Caco-2 (cell line): ENCODE data around the gene SPARC. TPM values are rescaled to one million over a fixed set of nuclear protein-coding genes. Genes with fewer than 3 reads are reported as not detected.

Source experiments
- BruUV-seq: library from RNA; stranded (reverse); fragments of 400-500 nt; replicated peaks from 2 replicates; lab custom pipeline; 2021; lab: Mats Ljungman, UMichigan
- CTCF ChIA-PET: fragments of 300-600 bp; sonication (Branson Sonifier 250); formaldehyde crosslinking; loops from one replicate; lab custom pipeline; 2022; ENCODE audit warnings: antibody characterized with exemption; lab: Charles Lee
- POLR2A ChIA-PET: fragments of 300-600 bp; sonication (Branson Sonifier 250); formaldehyde crosslinking; loops from one replicate; lab custom pipeline; 2022; ENCODE audit warnings: antibody characterized with exemption; lab: Charles Lee
- DNase-seq, 2 experiments: peaks; one replicate each; pipeline versions ENCODE4 v3.0.0 to v3.0.0-alpha.2; 2020 to 2022
- H3K27me3 ChIP-seq: replicated peaks from 2 replicates; pipeline ENCODE4 v1.6.0; 2011; ENCODE audit warnings: low read length; ENCODE audit not compliant: control insufficient read depth, insufficient read depth
- H3K36me3 ChIP-seq: 2 replicates; pipeline ENCODE4 v1.5.1; 2011; ENCODE audit warnings: low read length; ENCODE audit not compliant: control insufficient read depth, insufficient read depth
- H3K4me1 ChIP-seq: fragments of 250-450 bp; sonication (Bioruptor Pico); 2 replicates; pipeline ENCODE4 v1.5.1; 2020; ENCODE audit warnings: mild to moderate bottlenecking
- H3K4me3 ChIP-seq: 2 replicates; pipeline ENCODE4 v1.5.1; 2011; ENCODE audit warnings: low read depth, mild to moderate bottlenecking, control low read depth, low read length
- H3K9me3 ChIP-seq: fragments of 250-450 bp; sonication (Bioruptor Pico); 2 replicates; pipeline ENCODE4 v1.5.1; 2020; ENCODE audit warnings: mild to moderate bottlenecking, moderate library complexity
- H3K27ac Mint-ChIP-seq: one replicate; pipeline ENCODE4 v1.8.0; 2022; ENCODE audit warnings: mixed read lengths; ENCODE audit not compliant: unreplicated experiment
- H3K27me3 Mint-ChIP-seq: one replicate; pipeline ENCODE4 v1.8.0; 2022; ENCODE audit warnings: mixed read lengths; ENCODE audit not compliant: insufficient read depth, unreplicated experiment
- H3K36me3 Mint-ChIP-seq: one replicate; pipeline ENCODE4 v1.8.0; 2022; ENCODE audit warnings: mild to moderate bottlenecking, mixed read lengths; ENCODE audit not compliant: insufficient read depth, unreplicated experiment
- H3K4me1 Mint-ChIP-seq: one replicate; pipeline ENCODE4 v1.8.0; 2022; ENCODE audit warnings: low read depth, mixed read lengths; ENCODE audit not compliant: unreplicated experiment
- H3K4me3 Mint-ChIP-seq: one replicate; pipeline ENCODE4 v1.8.0; 2022; ENCODE audit warnings: mild to moderate bottlenecking, moderate library complexity, mixed read lengths; ENCODE audit not compliant: unreplicated experiment
- H3K9me3 Mint-ChIP-seq: one replicate; pipeline ENCODE4 v1.8.0; 2022; ENCODE audit warnings: mixed read lengths; ENCODE audit not compliant: unreplicated experiment
- intact Hi-C: fragments of 100-400 bp; cut with micrococcal nuclease; formaldehyde crosslinking; loops from one replicate; pipeline ENCODE4 v1.10.0; 2022; ENCODE audit not compliant: unreplicated experiment
- total RNA-seq: library from RNA; stranded (reverse); gene quantifications from 2 replicates; pipeline ENCODE4 v1.2.3, GENCODE V29; 2022
- TF ChIP-seq, protein P1 (sequence below), 2 experiments: fragments of 200-600 bp in 1 of 2; IDR thresholded peaks; 1 replicate in 1 of 2; 2 replicates in 1 of 2; pipeline versions ENCODE4 v1.5.1 to v1.8.0; 2011 to 2022; ENCODE audit warnings: antibody characterized with exemption in 1 of 2, control low read depth in 1 of 2, inconsistent platforms in 1 of 2, low read depth in 1 of 2, low read length in 1 of 2, mild to moderate bottlenecking in 1 of 2, moderate library complexity in 1 of 2; ENCODE audit not compliant: insufficient read depth in 1 of 2, severe bottlenecking in 1 of 2, unreplicated experiment in 1 of 2

The SPARC gene
- total RNA-seq, 1 experiment from 2014 or later: 22.7 TPM

DNA sequence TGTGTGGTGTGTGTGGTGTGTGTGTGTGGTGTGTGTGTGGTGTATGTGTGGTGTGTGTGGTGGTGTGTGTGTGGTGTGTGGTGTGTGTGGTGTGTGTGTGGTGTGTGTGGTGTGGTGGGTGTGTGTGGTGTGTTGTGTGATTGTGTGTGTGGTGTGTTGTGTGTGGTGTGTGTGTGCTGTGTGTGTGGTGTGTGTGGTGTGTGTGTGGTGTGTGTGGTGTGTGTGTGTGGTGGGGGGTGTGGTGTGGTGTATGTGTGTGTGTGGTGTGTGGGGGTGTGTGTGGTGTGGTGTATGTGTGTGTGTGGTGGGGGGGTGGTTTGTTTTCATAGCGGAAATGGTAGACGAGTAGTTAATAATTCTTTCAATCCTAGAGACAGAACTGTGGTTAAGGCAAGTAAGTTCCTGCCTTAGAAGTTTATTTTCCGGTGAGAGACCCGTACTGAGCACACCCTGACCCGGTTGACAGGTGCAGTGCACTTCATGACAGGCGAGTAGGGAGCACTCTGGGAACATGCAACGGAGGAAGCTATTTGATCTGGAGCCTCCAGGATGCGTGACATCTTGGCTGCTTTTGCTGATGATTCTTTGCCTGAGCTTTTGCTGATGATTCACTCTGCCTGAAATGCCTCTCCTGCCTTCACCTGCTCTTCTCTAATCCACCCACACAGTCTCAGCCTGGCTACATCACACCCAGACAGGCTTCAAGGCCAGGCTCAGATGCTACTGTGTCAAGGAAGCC is 73.9 kb downstream of the SPARC start:
- Histone ChIP-seq H3K9me3 (no peaks in the 10 kb centered on the region), H3K27me3 (no peaks in the 10 kb centered on the region), H3K36me3 (no peaks in the 10 kb centered on the region), H3K4me3 (no peak overlapping the region), H3K4me1 (peaks cover 22% of the 10 kb centered on the region)
- TF ChIP-seq, protein P1, sequence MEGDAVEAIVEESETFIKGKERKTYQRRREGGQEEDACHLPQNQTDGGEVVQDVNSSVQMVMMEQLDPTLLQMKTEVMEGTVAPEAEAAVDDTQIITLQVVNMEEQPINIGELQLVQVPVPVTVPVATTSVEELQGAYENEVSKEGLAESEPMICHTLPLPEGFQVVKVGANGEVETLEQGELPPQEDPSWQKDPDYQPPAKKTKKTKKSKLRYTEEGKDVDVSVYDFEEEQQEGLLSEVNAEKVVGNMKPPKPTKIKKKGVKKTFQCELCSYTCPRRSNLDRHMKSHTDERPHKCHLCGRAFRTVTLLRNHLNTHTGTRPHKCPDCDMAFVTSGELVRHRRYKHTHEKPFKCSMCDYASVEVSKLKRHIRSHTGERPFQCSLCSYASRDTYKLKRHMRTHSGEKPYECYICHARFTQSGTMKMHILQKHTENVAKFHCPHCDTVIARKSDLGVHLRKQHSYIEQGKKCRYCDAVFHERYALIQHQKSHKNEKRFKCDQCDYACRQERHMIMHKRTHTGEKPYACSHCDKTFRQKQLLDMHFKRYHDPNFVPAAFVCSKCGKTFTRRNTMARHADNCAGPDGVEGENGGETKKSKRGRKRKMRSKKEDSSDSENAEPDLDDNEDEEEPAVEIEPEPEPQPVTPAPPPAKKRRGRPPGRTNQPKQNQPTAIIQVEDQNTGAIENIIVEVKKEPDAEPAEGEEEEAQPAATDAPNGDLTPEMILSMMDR (IDR thresholded peaks at IDR 0.05; ENCODE audit: insufficient read depth in 1 of 2, low read depth in 1 of 2, low read length in 1 of 2, severe bottlenecking in 1 of 2, unreplicated experiment in 1 of 2): no peak
- Mint-ChIP-seq H3K36me3 (no peaks in the 10 kb centered on the region), H3K9me3 (no peaks in the 10 kb centered on the region), H3K27me3 (no peaks in the 10 kb centered on the region), H3K4me3 (no peak overlapping the region), H3K4me1 (peaks cover 12% of the 10 kb centered on the region), H3K27ac (no peak overlapping the region)
- CTCF ChIA-PET: no interaction called here
- POLR2A ChIA-PET: no interaction called here
- intact Hi-C loops: no loop called here
- no peak for DNase-seq
- no TSS peak for BruUV-seq

DNA sequence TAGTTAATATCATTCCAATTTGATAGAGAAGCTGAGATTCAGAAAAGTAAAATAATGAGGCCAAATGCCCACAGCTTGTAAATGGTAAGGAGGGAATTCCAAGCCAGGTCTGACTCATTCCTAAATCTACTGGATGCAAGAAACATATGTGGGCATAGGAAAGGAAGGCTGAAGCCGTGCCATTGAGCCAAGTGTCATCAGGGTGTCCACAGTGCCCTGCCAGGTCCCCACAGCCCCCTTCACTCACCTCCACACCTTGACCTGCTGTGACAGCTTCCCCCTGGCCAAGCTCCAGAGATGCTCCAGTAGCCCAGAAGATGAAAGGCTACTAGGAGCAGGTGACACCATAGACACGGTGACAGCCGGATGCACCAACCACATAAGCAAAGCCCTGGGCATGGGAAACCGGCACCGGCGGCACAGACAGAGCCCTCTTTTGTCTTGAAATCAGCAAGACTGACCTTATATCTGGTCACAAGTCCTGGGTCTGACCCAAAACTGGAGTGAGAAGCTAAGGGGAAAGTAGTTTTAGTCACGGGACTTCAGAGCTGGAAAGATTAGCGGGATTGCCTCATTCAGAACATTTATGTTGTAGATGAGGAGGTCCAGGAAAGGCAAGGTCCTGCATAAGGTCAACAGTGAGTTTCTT is 75.5 kb downstream of the SPARC start:
- intact Hi-C loops: no loop called here
- Mint-ChIP-seq H3K27ac (no peak overlapping the region), H3K27me3 (no peaks in the 10 kb centered on the region), H3K4me1 (peaks cover 12% of the 10 kb centered on the region), H3K4me3 (no peak overlapping the region), H3K36me3 (no peaks in the 10 kb centered on the region), H3K9me3 (no peaks in the 10 kb centered on the region)
- ChIA-PET CTCF (no interaction called here), POLR2A (no interaction called here)
- TF ChIP-seq, protein P1 (IDR thresholded peaks at IDR 0.05; ENCODE audit: insufficient read depth in 1 of 2, low read depth in 1 of 2, low read length in 1 of 2, severe bottlenecking in 1 of 2, unreplicated experiment in 1 of 2): no peak
- DNase-seq: no peak
- Histone ChIP-seq H3K27me3 (no peaks in the 10 kb centered on the region), H3K36me3 (no peaks in the 10 kb centered on the region), H3K4me1 (peaks cover 13% of the 10 kb centered on the region; the same call in 1 of the 2 replicates), H3K4me3 (no peak overlapping the region), H3K9me3 (no peaks in the 10 kb centered on the region)
- BruUV-seq: no TSS peak

Other genes starting within 250 kb of the SPARC start
- 17.5 and 18.2 TPM in 2 replicates for gene SLC36A1, start 239.3 kb downstream of the SPARC start, total RNA-seq
- 0.21 and 0.32 TPM in 2 replicates for gene FAT2, start 95.6 kb downstream of the SPARC start, total RNA-seq
- 135 and 139 TPM in 2 replicates for gene ATOX1, start 71.7 kb upstream of the SPARC start, total RNA-seq
- 291 and 329 TPM in 2 replicates for gene G3BP1, start 85.0 kb upstream of the SPARC start, total RNA-seq
- gene GLRA1, start 237.9 kb upstream of the SPARC start, total RNA-seq: not detected in 2 replicates